Measurements from ENCODE around the gene HIRA. TPM values are rescaled to one million over a fixed set of nuclear protein-coding genes. Genes with fewer than 3 reads are reported as not detected.

Gene HIRA
- total RNA-seq, 4 donors from 2014 or later = 14.8 to 23.0 (median 17.2) TPM

- TF ChIP-seq CTCF (IDR thresholded peaks at IDR 0.05; ENCODE audit: low read depth) = no peak
Observed at GRCh38 chr22:19385221-19385906, 46.2 kb downstream of the HIRA start.

GRCh38 chr22:19383292-19383691 lies 48.2 kb downstream of the HIRA start:
- TF ChIP-seq CTCF (IDR thresholded peaks at IDR 0.05; ENCODE audit: low read depth) = no peak

GRCh38 chr22:19382240-19382639 lies 49.3 kb downstream of the HIRA start:
- TF ChIP-seq CTCF (IDR thresholded peaks at IDR 0.05; ENCODE audit: low read depth) = no peak

- TF ChIP-seq CTCF (IDR thresholded peaks at IDR 0.05; ENCODE audit: low read depth) = no peak
Observed at GRCh38 chr22:19378344-19378674, 53.2 kb downstream of the HIRA start.

- no peak for TF ChIP-seq CTCF (IDR thresholded peaks at IDR 0.05; ENCODE audit: low read depth)
Observed at GRCh38 chr22:19377565-19378343, 53.8 kb downstream of the HIRA start.

DNA sequence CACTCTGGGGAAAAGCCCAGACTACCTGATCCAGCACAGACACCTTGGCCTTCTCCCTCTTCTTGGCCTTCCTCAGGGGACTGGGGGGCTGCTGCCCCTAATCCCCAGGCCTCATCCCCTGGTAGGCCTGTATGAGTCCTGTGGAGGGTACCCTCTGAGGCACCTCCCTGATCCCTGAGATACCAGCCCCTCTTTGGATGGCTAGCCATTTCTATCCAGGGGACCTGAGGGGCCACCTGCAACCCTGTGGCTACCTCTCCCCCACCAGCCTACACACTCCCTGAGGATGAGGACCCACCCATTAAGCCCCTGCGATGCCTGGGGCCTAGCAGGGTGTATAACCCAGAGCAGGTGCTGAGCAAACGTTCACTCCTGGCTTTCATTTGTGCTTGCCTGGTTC lies 54.6 kb downstream of the HIRA start:
- TF ChIP-seq CTCF (IDR thresholded peaks at IDR 0.05; ENCODE audit: low read depth) = no peak

GRCh38 chr22:19376247-19376646 lies 55.3 kb downstream of the HIRA start:
- no peak for TF ChIP-seq CTCF (IDR thresholded peaks at IDR 0.05; ENCODE audit: low read depth)
